H9 (cell line): ENCODE data around the gene ATXN7. TPM values are rescaled to one million over a fixed set of nuclear protein-coding genes. Genes with fewer than 3 reads are reported as not detected.

Source experiments
- DNase-seq: peaks from one replicate; pipeline ENCODE4 v3.0.0-alpha.2; 2017
- H2AFZ ChIP-seq: one replicate; pipeline ENCODE4 v1.6.1; 2013; ENCODE audit warnings: mild to moderate bottlenecking, low read length, control low read depth, moderate library complexity
- H2AK5ac ChIP-seq: 2 replicates; pipeline ENCODE4 v1.6.1; 2013; ENCODE audit warnings: low read length, control low read depth, mixed read lengths; ENCODE audit not compliant: insufficient read length
- H2BK120ac ChIP-seq: one replicate; pipeline ENCODE4 v1.6.1; 2013; ENCODE audit warnings: low read depth, mild to moderate bottlenecking, low read length, control low read depth, inconsistent platforms; ENCODE audit not compliant: poor library complexity, severe bottlenecking
- H2BK12ac ChIP-seq: 2 replicates; pipeline ENCODE4 v1.6.1; 2013; ENCODE audit warnings: low read length, control low read depth, mixed read lengths, low read depth; ENCODE audit not compliant: insufficient read length
- H2BK15ac ChIP-seq: 2 replicates; pipeline ENCODE4 v1.6.1; 2013; ENCODE audit warnings: low read depth, low read length, control low read depth
- H2BK20ac ChIP-seq: one replicate; pipeline ENCODE4 v1.6.1; 2013; ENCODE audit warnings: low read depth, mild to moderate bottlenecking, low read length, control low read depth, inconsistent platforms; ENCODE audit not compliant: poor library complexity, severe bottlenecking
- H2BK5ac ChIP-seq: 2 replicates; pipeline ENCODE4 v1.6.1; 2013; ENCODE audit warnings: low read length, control low read depth, mixed read lengths; ENCODE audit not compliant: insufficient read length
- H3K14ac ChIP-seq: 2 replicates; pipeline ENCODE4 v1.6.1; 2013; ENCODE audit warnings: low read length, control low read depth; ENCODE audit not compliant: insufficient read depth
- H3K18ac ChIP-seq: 2 replicates; pipeline ENCODE4 v1.6.1; 2013; ENCODE audit warnings: low read depth, mild to moderate bottlenecking, mixed read lengths, low read length, control low read depth; ENCODE audit not compliant: insufficient read length
- H3K23ac ChIP-seq: 2 replicates; pipeline ENCODE4 v1.6.1; 2013; ENCODE audit warnings: low read length, control low read depth, mixed read lengths, low read depth; ENCODE audit not compliant: insufficient read length
- H3K23me2 ChIP-seq: 2 replicates; pipeline ENCODE4 v1.6.1; 2013; ENCODE audit warnings: low read depth, mild to moderate bottlenecking, mixed read lengths, low read length, control low read depth; ENCODE audit not compliant: insufficient read length, poor library complexity, severe bottlenecking
- H3K27ac ChIP-seq: 2 replicates; pipeline ENCODE4 v1.5.1; 2013; ENCODE audit warnings: low read length, control low read depth, mixed read lengths, low read depth; ENCODE audit not compliant: insufficient read length
- H3K27me3 ChIP-seq: 2 replicates; pipeline ENCODE4 v1.6.1; 2013; ENCODE audit warnings: low read length, control low read depth, inconsistent platforms; ENCODE audit not compliant: insufficient read depth
- H3K4ac ChIP-seq: 2 replicates; pipeline ENCODE4 v1.6.1; 2013; ENCODE audit warnings: low read depth, mild to moderate bottlenecking, control low read depth, inconsistent platforms, low read length, moderate library complexity
- H3K4me1 ChIP-seq: 2 replicates; pipeline ENCODE4 v1.6.1; 2013; ENCODE audit warnings: low read length, control low read depth, inconsistent platforms; ENCODE audit not compliant: insufficient read depth
- H3K4me2 ChIP-seq: 2 replicates; pipeline ENCODE4 v1.6.1; 2013; ENCODE audit warnings: low read length, control low read depth, mixed read lengths; ENCODE audit not compliant: insufficient read length, insufficient read depth
- H3K56ac ChIP-seq: 2 replicates; pipeline ENCODE4 v1.6.1; 2013; ENCODE audit warnings: low read depth, mild to moderate bottlenecking, mixed read lengths, low read length, control low read depth; ENCODE audit not compliant: insufficient read length
- H3K79me1 ChIP-seq: 2 replicates; pipeline ENCODE4 v1.6.1; 2013; ENCODE audit warnings: low read depth, mild to moderate bottlenecking, moderate library complexity, low read length, control low read depth, inconsistent platforms; ENCODE audit not compliant: insufficient read depth, poor library complexity, severe bottlenecking
- H3K79me2 ChIP-seq: 2 replicates; pipeline ENCODE4 v1.6.1; 2013; ENCODE audit warnings: low read length, control low read depth, inconsistent platforms; ENCODE audit not compliant: insufficient read depth
- H3K9ac ChIP-seq: 2 replicates; pipeline ENCODE4 v1.6.1; 2013; ENCODE audit warnings: low read length, control low read depth, mixed read lengths; ENCODE audit not compliant: insufficient read length; ENCODE audit errors: extremely low read depth
- H3K9me3 ChIP-seq: one replicate; pipeline ENCODE4 v1.6.1; 2013; ENCODE audit warnings: low read depth, low read length, inconsistent platforms; ENCODE audit not compliant: control insufficient read depth
- H3T11ph ChIP-seq: one replicate; pipeline ENCODE4 v1.6.1; 2013; ENCODE audit warnings: mild to moderate bottlenecking, low read length, control low read depth, inconsistent platforms
- H4K20me1 ChIP-seq: one replicate; pipeline ENCODE4 v1.6.1; 2013; ENCODE audit not compliant: control insufficient read depth, insufficient read length, insufficient read depth
- H4K5ac ChIP-seq: 2 replicates; pipeline ENCODE4 v1.6.1; 2013; ENCODE audit warnings: low read depth, mild to moderate bottlenecking, mixed read lengths, low read length, control low read depth; ENCODE audit not compliant: insufficient read length
- H4K8ac ChIP-seq: replicated peaks from 2 replicates; pipeline ENCODE4 v1.6.1; 2013; ENCODE audit warnings: low read length, control low read depth, mixed read lengths, low read depth; ENCODE audit not compliant: insufficient read length
- H4K91ac ChIP-seq: 2 replicates; pipeline ENCODE4 v1.6.1; 2013; ENCODE audit warnings: low read depth, mild to moderate bottlenecking, moderate library complexity, mixed read lengths, low read length, control low read depth; ENCODE audit not compliant: insufficient read length
- H3K27ac Mint-ChIP-seq, 3 experiments: 2 replicates in 2 of 3; 3 replicates in 1 of 3; pipeline ENCODE4 v1.8.0; 2020 to 2021; ENCODE audit warnings: mixed read lengths in 3 of 3, mild to moderate bottlenecking in 1 of 3, moderate library complexity in 1 of 3
- H3K27me3 Mint-ChIP-seq: 2 replicates; pipeline ENCODE4 v1.8.0; 2021; ENCODE audit warnings: low read depth, mild to moderate bottlenecking, moderate library complexity, mixed read lengths
- H3K36me3 Mint-ChIP-seq, 3 experiments: 2 replicates in 2 of 3; 3 replicates in 1 of 3; pipeline ENCODE4 v1.8.0; 2020 to 2021; ENCODE audit warnings: low read depth in 3 of 3, mixed read lengths in 3 of 3; ENCODE audit not compliant: insufficient read depth in 1 of 3
- H3K4me1 Mint-ChIP-seq, 2 experiments: 2 replicates each; pipeline ENCODE4 v1.8.0; 2020; ENCODE audit warnings: mixed read lengths in 2 of 2
- H3K4me3 Mint-ChIP-seq, 2 experiments: 2 replicates in 1 of 2; 3 replicates in 1 of 2; pipeline ENCODE4 v1.8.0; 2020 to 2021; ENCODE audit warnings: mild to moderate bottlenecking in 2 of 2, mixed read lengths in 2 of 2, moderate library complexity in 1 of 2
- H3K9me3 Mint-ChIP-seq, 2 experiments: 2 replicates in 1 of 2; 3 replicates in 1 of 2; pipeline ENCODE4 v1.8.0; 2020; ENCODE audit warnings: mild to moderate bottlenecking in 2 of 2, mixed read lengths in 2 of 2, moderate library complexity in 1 of 2
- CTCF ChIP-seq: fragments of 200-600 bp; sonication (generic); conservative IDR thresholded peaks from 3 replicates; pipeline ENCODE4 v1.8.0; 2021; ENCODE audit warnings: antibody characterized with exemption, mild to moderate bottlenecking
- WGBS: extraction: QIAGEN DNeasy Blood & Tissue Kit; methylation state at CpG from one replicate; pipeline ENCODE4 v1.1.7; 2013; ENCODE audit warnings: missing lambda C conversion rate, low lambda C conversion rate, mixed read lengths; ENCODE audit not compliant: insufficient read length; ENCODE audit errors: extremely low coverage; 5-methylcytosine and 5-hydroxymethylcytosine counted together
- total RNA-seq: library from RNA; stranded (reverse); gene quantifications from 2 replicates; pipeline ENCODE4 v1.2.1, GENCODE V29; 2021

Gene ATXN7
- total RNA-seq, 1 experiment from 2014 or later: 21.5 TPM

GRCh38 chr3:64009528-64009927, 145.9 kb downstream of the ATXN7 start:
- Histone ChIP-seq H4K20me1 (no peaks in the 10 kb centered on the region), H3T11ph (no peak overlapping the region), H3K9me3 (no peaks in the 10 kb centered on the region), H4K91ac (no peak overlapping the region), H3K56ac (no peak overlapping the region), H3K18ac (no peak overlapping the region), H3K23ac (no peak overlapping the region), H2BK120ac (no peak overlapping the region), H3K14ac (no peak overlapping the region), H3K23me2 (no peaks in the 10 kb centered on the region), H2BK5ac (no peak overlapping the region), H2BK20ac (no peak overlapping the region), H3K9ac (no peak overlapping the region), H4K5ac (no peak overlapping the region), H2BK15ac (no peak overlapping the region), H3K27ac (no peak overlapping the region), H2AK5ac (no peak overlapping the region), H3K4me1 (no peaks in the 10 kb centered on the region), H3K79me1 (no peaks in the 10 kb centered on the region), H3K4ac (no peak overlapping the region), H2BK12ac (no peak overlapping the region), H3K27me3 (no peaks in the 10 kb centered on the region), H3K4me2 (no peak overlapping the region), H3K79me2 (no peaks in the 10 kb centered on the region), H4K8ac (no peak overlapping the region), H2AFZ (no peak overlapping the region)
- no peak for TF ChIP-seq CTCF
- H3K4me1 Mint-ChIP-seq: no peaks in the 10 kb centered on the region
- peaks cover 25 to 66% (median 44%) of the 10 kb centered on the region in 3 experiments for H3K36me3 Mint-ChIP-seq
- H3K27ac Mint-ChIP-seq: no peak overlapping the region
- no peaks in the 10 kb centered on the region for H3K27me3 Mint-ChIP-seq
- no peaks in the 10 kb centered on the region for H3K9me3 Mint-ChIP-seq
- H3K4me3 Mint-ChIP-seq: no peak overlapping the region
- no peak for DNase-seq
- WGBS: no CpG with 5 or more reads among the region's 7 CpGs
